Motor neuron (in vitro differentiated cells): ENCODE data around the gene FOXC1. TPM values are rescaled to one million over a fixed set of nuclear protein-coding genes. Genes with fewer than 3 reads are reported as not detected.

Source experiments
- ATAC-seq, 8 experiments: fragments of 200-7000 bp; cut with Tn5 transposase; replicated peaks in 6 of 8; 2 replicates each; pipeline ENCODE4 v1.8.0; 2021; ENCODE audit warnings: mild to moderate bottlenecking in 8 of 8, moderate library complexity in 8 of 8
- H3K27ac ChIP-seq, 2 donors: fragments of 250-450 bp; sonication (Bioruptor Pico); 2 replicates each; pipeline ENCODE4 v1.9.0; 2021; ENCODE audit warnings: antibody characterized with exemption in 2 of 2, mild to moderate bottlenecking in 2 of 2, moderate library complexity in 1 of 2
- H3K4me1 ChIP-seq, 2 donors: fragments of 250-450 bp; sonication (Bioruptor Pico); replicated peaks in 1 of 2; 2 replicates each; pipeline ENCODE4 v1.6.1; 2021; ENCODE audit warnings: antibody characterized with exemption in 2 of 2, mild to moderate bottlenecking in 2 of 2, moderate library complexity in 1 of 2
- H3K4me3 ChIP-seq, 5 donors: fragments of 250-450 bp; sonication (Bioruptor Pico); 2 replicates each; pipeline ENCODE4 v1.9.0; 2021; ENCODE audit warnings: antibody characterized with exemption in 5 of 5, mild to moderate bottlenecking in 5 of 5, moderate library complexity in 4 of 5
- WGBS, 10 experiments: fragments of 450-650 bp; shearing (Covaris generic); methylation state at CpG; one replicate each; pipeline ENCODE4 v1.0.0; 2022; 5-methylcytosine and 5-hydroxymethylcytosine counted together
- in situ Hi-C, 9 experiments: fragments of 400-800 bp; cut with MboI; loops; one replicate each; pipeline ENCODE4 v1.15.0; 2021; ENCODE audit warnings: low sequenced_read_pairs in 9 of 9, low pct_unique_long_range_greater_than_20kb in 2 of 9; ENCODE audit not compliant: unreplicated experiment in 9 of 9
- total RNA-seq, 8 experiments: library from RNA; unstranded; fragments of 300-600 nt; gene quantifications; 2 replicates each; pipeline versions ENCODE4 v1.2.3 to v1.2.4, GENCODE V29; 2022

Gene FOXC1
- total RNA-seq, 8 experiments from 2014 or later = 0.05 to 44.4 (median 1.0) TPM

GRCh38 chr6:1623769-1624057, 14.0 kb downstream of the FOXC1 start:
- 20 to 100% (median 24%) methylated on average over 3 to 9 of the region's 12 CpGs; no CpG with 5 or more reads in 5 of the 10 experiments for WGBS, 10 experiments
- in situ Hi-C loops = loop anchor here in 3 of 9 experiments (25.0 kb wide), 2 partner anchors 489 to 1014 kb away; no protein-coding TSS in a partner anchor
- no peak for ATAC-seq
- Histone ChIP-seq H3K4me1 (peaks cover 2 to 5% of the 10 kb centered on the region in 2 donors), H3K4me3 (no peak overlapping the region), H3K27ac (no peak overlapping the region)

- 0 to 44% (median 8%) methylated on average over 1 to 16 of the region's 66 CpGs; no CpG with 5 or more reads in 5 of the 10 experiments for WGBS, 10 experiments
- ATAC-seq = peak; percentile 11 to 52 (median 45)
- peak overlapping the region in 3 of 5 donors; percentile 16 to 27 (median 17) for H3K4me3 ChIP-seq
- in situ Hi-C loops = loop anchor here in 3 of 9 experiments (25.0 kb wide), 2 partner anchors 488 to 1013 kb away; no protein-coding TSS in a partner anchor
- no peak overlapping the region for H3K27ac ChIP-seq
- H3K4me1 ChIP-seq = peaks cover 2 to 5% of the 10 kb centered on the region in 2 donors
These were observed 14.5 kb downstream of the FOXC1 start for GRCh38 chr6:1624058-1624850.

DNA sequence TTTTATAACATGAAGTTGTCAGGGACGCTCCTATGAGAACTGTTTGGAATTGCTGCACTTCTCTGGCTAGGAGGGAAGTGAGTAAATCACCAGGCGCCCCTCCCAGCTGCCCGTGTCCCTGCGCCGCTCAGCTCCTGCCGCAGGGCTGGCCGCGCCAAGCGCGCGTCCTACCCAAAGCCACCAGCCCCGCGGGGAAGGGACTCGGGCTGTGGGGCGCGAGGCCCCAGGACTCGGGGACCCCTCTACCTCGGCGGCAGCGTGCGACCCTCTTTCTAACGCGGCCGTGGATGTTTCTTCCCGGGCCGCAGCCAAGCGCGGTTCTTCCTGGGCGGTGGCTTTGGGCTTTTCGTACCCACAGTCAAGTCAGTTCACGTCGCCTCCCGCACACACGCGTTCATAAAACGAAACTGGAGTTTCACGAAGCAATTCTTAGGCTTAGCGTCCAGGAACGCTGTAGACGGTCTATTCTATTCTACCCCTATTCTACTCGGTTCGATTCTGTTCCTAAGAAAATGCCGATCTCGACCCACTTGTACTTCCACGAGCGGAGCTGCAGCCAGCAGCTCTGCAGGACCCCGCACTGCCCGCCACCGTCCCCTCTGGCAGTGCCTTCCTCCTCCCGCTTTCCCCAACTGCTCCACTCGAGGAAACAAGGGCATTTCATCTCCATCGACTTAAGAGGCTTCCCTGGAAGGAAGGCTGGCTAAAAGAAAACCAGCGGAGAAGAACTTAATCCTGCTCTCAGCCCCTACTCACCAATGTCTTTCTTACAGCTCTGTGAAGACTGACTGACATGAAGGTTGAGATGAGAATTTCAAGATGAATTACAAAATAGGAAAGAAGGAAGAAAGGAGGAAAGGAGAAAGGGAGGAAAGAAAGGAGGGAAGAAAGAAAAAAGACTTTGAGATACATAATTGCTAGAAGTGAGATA, 15.4 kb downstream of the FOXC1 start:
- ATAC-seq = peak; percentile 60 to 95 (median 67)
- peaks cover 2 to 5% of the 10 kb centered on the region in 2 donors for H3K4me1 ChIP-seq
- H3K4me3 ChIP-seq = peak overlapping the region in 3 of 5 donors; percentile 13 to 27 (median 16)
- WGBS, 10 experiments = 0 to 32% (median 7%) methylated on average over 4 to 30 of the region's 53 CpGs; no CpG with 5 or more reads in 2 of the 10 experiments
- H3K27ac ChIP-seq = no peak overlapping the region
- in situ Hi-C loops = loop anchor here in 3 of 9 experiments (25.0 kb wide), 3 partner anchors 462 to 1012 kb away; no protein-coding TSS in a partner anchor

DNA sequence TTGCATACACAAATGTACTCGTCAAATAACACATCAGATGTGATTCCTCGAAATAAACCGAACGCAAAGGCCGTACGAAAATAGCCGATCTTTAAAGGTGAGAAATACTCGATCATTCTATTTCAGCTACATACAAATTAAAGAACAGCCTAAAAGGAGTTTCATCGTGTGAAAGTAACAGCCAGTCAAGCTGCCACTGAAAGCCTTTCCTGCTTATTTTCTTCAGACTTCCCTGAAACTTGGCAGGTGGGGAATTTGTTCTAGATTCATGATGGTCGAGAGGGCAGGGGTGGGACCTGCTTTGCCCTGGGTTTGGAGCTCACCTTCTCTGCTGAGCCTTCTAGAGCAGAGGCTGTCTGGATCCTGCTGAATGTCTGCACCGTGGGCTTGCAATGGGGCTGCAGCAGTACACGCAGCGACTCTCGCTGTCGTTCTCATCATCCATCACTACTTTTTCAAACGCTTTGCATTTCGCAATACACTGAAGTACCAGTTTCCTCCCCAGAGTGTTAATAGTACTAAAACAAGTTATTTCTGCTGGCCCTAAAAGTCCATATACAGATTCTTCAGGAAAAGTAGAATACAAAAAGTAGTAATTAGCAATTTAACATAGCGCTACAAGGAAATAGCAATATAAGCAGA, 16.2 kb downstream of the FOXC1 start:
- WGBS, 10 experiments = 16 to 95% (median 53%) methylated on average over 3 to 18 of the region's 18 CpGs; no CpG with 5 or more reads in 1 of the 10 experiments
- H3K27ac ChIP-seq = no peak overlapping the region
- no peak for ATAC-seq
- peaks cover 2 to 5% of the 10 kb centered on the region in 2 donors for H3K4me1 ChIP-seq
- in situ Hi-C loops = loop anchor here in 1 of 9 experiments (25.0 kb wide), 1 partner anchor 461 kb away; no protein-coding TSS in a partner anchor
- H3K4me3 ChIP-seq = no peak overlapping the region

GRCh38 chr6:1626481-1626880, 16.8 kb downstream of the FOXC1 start:
- Histone ChIP-seq H3K4me1 (peaks cover 2 to 5% of the 10 kb centered on the region in 2 donors), H3K4me3 (no peak overlapping the region), H3K27ac (no peak overlapping the region)
- 0 to 90% (median 36%) methylated on average over 1 to 4 of the region's 4 CpGs for WGBS, 10 experiments
- in situ Hi-C loops = loop anchor here in 1 of 9 experiments (25.0 kb wide), 1 partner anchor 461 kb away; no protein-coding TSS in a partner anchor
- peak in 1 of 8 experiments; percentile 40 for ATAC-seq

DNA sequence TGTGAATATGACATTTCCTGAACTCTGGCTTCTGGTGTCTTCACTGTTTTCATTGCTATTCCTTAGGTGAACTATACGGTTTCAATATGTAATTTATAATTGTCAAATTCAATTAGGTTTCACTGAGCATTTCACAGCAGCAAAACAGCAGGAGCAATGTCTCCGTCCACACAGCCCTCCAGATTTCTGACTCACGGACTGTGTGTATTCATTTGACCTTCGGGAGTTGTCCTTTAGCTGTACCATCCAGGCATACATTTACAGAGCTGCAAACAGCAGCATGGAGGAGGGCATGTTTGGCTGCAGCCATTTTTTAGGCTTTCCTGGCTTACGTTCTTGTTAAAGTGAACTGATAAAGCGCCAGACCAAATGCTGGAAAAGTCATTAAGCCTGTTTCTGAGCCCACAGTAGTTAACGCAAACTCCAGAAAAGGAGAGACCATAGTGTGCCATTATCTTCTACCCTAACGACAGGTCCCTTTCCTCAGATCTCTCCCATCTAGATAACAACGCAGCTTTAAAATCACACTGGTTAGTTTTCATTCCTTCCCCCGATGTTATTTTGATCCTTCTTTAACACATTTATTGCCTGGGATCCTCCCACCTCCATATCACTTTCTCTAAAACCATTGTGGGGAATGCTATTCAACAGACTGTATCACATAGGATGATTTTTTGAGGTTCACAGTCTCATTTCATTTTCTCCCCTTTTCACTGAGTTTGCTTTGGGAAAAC, 18.3 kb downstream of the FOXC1 start:
- 33 to 90% (median 60%) methylated on average over 4 to 10 of the region's 10 CpGs for WGBS, 10 experiments
- H3K27ac ChIP-seq = no peak overlapping the region
- H3K4me3 ChIP-seq = no peak overlapping the region
- peak in 1 of 8 experiments; percentile 6 for ATAC-seq
- peaks cover 2 to 5% of the 10 kb centered on the region in 2 donors for H3K4me1 ChIP-seq
- in situ Hi-C loops = loop anchor here in 1 of 9 experiments (25.0 kb wide), 1 partner anchor 459 kb away; no protein-coding TSS in a partner anchor

GRCh38 chr6:1629316-1629715, 19.6 kb downstream of the FOXC1 start:
- ATAC-seq = no peak
- Histone ChIP-seq H3K4me1 (peaks cover 2 to 3% of the 10 kb centered on the region in 2 donors), H3K4me3 (no peak overlapping the region), H3K27ac (no peak overlapping the region)
- whole genome bisulfite sequencing, 10 experiments = 58 to 92% (median 70%) methylated on average over 2 to 11 of the region's 14 CpGs; no CpG with 5 or more reads in 5 of the 10 experiments
- in situ Hi-C loops = loop anchor here in 1 of 9 experiments (25.0 kb wide), 1 partner anchor 458 kb away; no protein-coding TSS in a partner anchor

DNA sequence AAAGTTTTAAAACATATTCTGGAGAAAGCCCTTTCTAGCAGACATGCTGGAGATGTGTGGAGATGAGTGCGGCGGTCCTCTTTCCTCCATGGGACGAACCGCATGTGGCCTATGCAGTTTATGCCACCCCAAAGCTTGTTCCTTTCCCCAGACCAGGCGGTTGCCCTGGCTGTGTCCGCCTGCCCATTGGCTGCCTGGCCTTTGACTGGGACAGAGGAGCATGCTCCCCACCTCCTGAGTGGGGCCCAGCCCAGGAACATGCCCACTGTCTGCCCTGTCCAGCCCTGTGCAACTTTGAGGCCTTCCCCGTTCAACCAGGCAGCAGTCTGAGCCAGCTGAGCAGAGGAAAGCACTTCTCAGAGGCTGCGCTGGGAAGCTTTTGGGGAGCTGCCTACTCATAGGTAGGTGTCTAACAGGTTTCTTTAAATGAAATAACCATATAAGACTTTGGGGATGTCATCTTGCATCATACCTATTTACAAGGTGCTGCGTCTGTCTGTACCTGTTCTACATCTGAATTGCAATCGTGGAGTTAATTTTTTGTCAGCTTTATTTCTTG, 20.6 kb downstream of the FOXC1 start:
- peak in 1 of 8 experiments; percentile 19 for ATAC-seq
- in situ Hi-C loops = loop anchor here in 1 of 9 experiments (25.0 kb wide), 1 partner anchor 457 kb away; no protein-coding TSS in a partner anchor
- peaks cover 0 to 2% of the 10 kb centered on the region in 2 donors for H3K4me1 ChIP-seq
- no peak overlapping the region for H3K27ac ChIP-seq
- WGBS, 10 experiments = 83 to 100% (median 92%) methylated on average over 2 to 7 of the region's 10 CpGs
- H3K4me3 ChIP-seq = no peak overlapping the region

DNA sequence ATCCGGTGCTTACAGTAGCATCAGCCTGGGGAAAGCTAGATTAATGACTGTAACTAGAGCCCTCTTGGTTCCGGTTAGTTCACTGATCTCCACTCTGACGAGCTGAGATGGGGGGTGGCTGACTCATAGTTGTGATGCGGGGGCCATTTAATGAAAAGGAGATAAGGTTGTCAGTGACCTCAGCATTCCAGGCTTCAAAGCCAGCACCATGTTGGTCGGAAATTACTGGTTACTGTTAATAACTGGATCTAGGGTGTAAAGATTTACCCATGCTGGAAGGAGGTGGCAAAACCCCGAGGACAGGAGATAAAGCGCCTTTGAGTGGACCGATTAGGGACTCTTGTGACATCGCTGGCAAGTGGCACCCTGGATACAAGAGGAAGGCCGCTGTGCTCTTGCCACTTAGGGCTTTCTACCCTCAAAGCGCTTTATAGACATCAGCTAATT, 21.1 kb downstream of the FOXC1 start:
- no peak overlapping the region for H3K4me3 ChIP-seq
- ATAC-seq = peak in 1 of 8 experiments; percentile 81
- 70 to 100% (median 80%) methylated on average over 1 to 7 of the region's 11 CpGs; no CpG with 5 or more reads in 2 of the 10 experiments for WGBS, 10 experiments
- in situ Hi-C loops = loop anchor here in 1 of 9 experiments (25.0 kb wide), 1 partner anchor 457 kb away; no protein-coding TSS in a partner anchor
- H3K4me1 ChIP-seq = no peaks in the 10 kb centered on the region
- H3K27ac ChIP-seq = no peak overlapping the region

- no peak for ATAC-seq
- H3K4me1 ChIP-seq = no peaks in the 10 kb centered on the region
- H3K4me3 ChIP-seq = no peak overlapping the region
- in situ Hi-C loops = loop anchor here in 1 of 9 experiments (25.0 kb wide), 1 partner anchor 456 kb away; no protein-coding TSS in a partner anchor
- WGBS, 10 experiments = 85 to 100% (median 92%) methylated on average over 1 to 4 of the region's 4 CpGs; no CpG with 5 or more reads in 3 of the 10 experiments
- no peak overlapping the region for H3K27ac ChIP-seq
These were observed 21.5 kb downstream of the FOXC1 start for GRCh38 chr6:1631251-1631650.

GRCh38 chr6:1633366-1634021, 23.8 kb downstream of the FOXC1 start:
- ATAC-seq = no peak
- in situ Hi-C loops = loop anchor here in 1 of 9 experiments (25.0 kb wide), 1 partner anchor 454 kb away; no protein-coding TSS in a partner anchor
- Histone ChIP-seq H3K4me3 (no peak overlapping the region), H3K27ac (no peak overlapping the region), H3K4me1 (no peaks in the 10 kb centered on the region)
- 0 to 100% (median 76%) methylated on average over 1 to 4 of the region's 16 CpGs; no CpG with 5 or more reads in 5 of the 10 experiments for WGBS, 10 experiments
